ENCODE results near the gene PTCD1.

GRCh38 chr7:99433158-99433557, 5.4 kb downstream of the PTCD1 start:
- TF ChIP-seq CTCF (conservative IDR thresholded peaks at IDR 0.05; ENCODE audit: low read depth, low read length) (no peak), EZH2 (IDR thresholded peaks at IDR 0.05; ENCODE audit: borderline replicate concordance, low read depth, low read length, poor library complexity, severe bottlenecking) (no peak)

Measured in A673 (cell line).